HG03039 (cell line): ENCODE data around the gene TRIM13.

Experiments used
- ATAC-seq: cut with Tn5 transposase; IDR thresholded peaks from one replicate; pipeline ENCODE4 v1.9.1; 2021; ENCODE audit warnings: mild to moderate bottlenecking, moderate library complexity; ENCODE audit not compliant: unreplicated experiment

Gene TRIM13

GRCh38 chr13:49996161-49996915 lies 504 bp upstream of the TRIM13 start:
- ATAC-seq: peak; percentile 54

- no peak for ATAC-seq
Measured at GRCh38 chr13:49997955-49998354, 1.1 kb downstream of the TRIM13 start.

GRCh38 chr13:49998714-49999624 lies 2.1 kb downstream of the TRIM13 start:
- no peak for ATAC-seq

GRCh38 chr13:50001287-50001686 lies 4.4 kb downstream of the TRIM13 start:
- ATAC-seq: no peak

- no peak for ATAC-seq
Measured at GRCh38 chr13:50006426-50007135, 9.7 kb downstream of the TRIM13 start.

- ATAC-seq: no peak
Measured at GRCh38 chr13:50011461-50011860, 14.6 kb downstream of the TRIM13 start.

- no peak for ATAC-seq
Measured at GRCh38 chr13:50012396-50013169, 15.7 kb downstream of the TRIM13 start.

- ATAC-seq: no peak
Measured at GRCh38 chr13:50014386-50014785, 17.5 kb downstream of the TRIM13 start.

- no peak for ATAC-seq
Measured at GRCh38 chr13:50015258-50015657, 18.4 kb downstream of the TRIM13 start, which contains the start of gene KCNRG. Gene KCNRG (plus strand): TSS chr13:50015444. CDS start chr13:50015494, 50 bp downstream.

GRCh38 chr13:50015750-50016149 lies 18.9 kb downstream of the TRIM13 start:
- no peak for ATAC-seq

GRCh38 chr13:50016444-50016843 lies 19.6 kb downstream of the TRIM13 start:
- no peak for ATAC-seq

GRCh38 chr13:50017819-50018218 lies 21.0 kb downstream of the TRIM13 start:
- no peak for ATAC-seq

GRCh38 chr13:50025436-50025835 lies 28.6 kb downstream of the TRIM13 start:
- ATAC-seq: no peak

- ATAC-seq: peak; percentile 97
Measured at GRCh38 chr13:50026788-50027473, 30.1 kb downstream of the TRIM13 start.

- no peak for ATAC-seq
Measured at GRCh38 chr13:50030315-50030714, 33.5 kb downstream of the TRIM13 start.

- no peak for ATAC-seq
Measured at GRCh38 chr13:50033725-50034124, 36.9 kb downstream of the TRIM13 start.

GRCh38 chr13:50037788-50038187 lies 40.9 kb downstream of the TRIM13 start:
- no peak for ATAC-seq

- no peak for ATAC-seq
Measured at GRCh38 chr13:50038266-50038665, 41.4 kb downstream of the TRIM13 start.

- ATAC-seq: no peak
Measured at GRCh38 chr13:50052478-50052877, 55.6 kb downstream of the TRIM13 start.

- ATAC-seq: no peak
Measured at GRCh38 chr13:50053844-50054243, 57.0 kb downstream of the TRIM13 start.
